ENCODE results near the gene SSNA1. TPM values are rescaled to one million over a fixed set of nuclear protein-coding genes. Genes with fewer than 3 reads are reported as not detected.

The SSNA1 gene
- total RNA-seq, result 10 to 100 TPM; 48.2 to 49.9 TPM

DNA sequence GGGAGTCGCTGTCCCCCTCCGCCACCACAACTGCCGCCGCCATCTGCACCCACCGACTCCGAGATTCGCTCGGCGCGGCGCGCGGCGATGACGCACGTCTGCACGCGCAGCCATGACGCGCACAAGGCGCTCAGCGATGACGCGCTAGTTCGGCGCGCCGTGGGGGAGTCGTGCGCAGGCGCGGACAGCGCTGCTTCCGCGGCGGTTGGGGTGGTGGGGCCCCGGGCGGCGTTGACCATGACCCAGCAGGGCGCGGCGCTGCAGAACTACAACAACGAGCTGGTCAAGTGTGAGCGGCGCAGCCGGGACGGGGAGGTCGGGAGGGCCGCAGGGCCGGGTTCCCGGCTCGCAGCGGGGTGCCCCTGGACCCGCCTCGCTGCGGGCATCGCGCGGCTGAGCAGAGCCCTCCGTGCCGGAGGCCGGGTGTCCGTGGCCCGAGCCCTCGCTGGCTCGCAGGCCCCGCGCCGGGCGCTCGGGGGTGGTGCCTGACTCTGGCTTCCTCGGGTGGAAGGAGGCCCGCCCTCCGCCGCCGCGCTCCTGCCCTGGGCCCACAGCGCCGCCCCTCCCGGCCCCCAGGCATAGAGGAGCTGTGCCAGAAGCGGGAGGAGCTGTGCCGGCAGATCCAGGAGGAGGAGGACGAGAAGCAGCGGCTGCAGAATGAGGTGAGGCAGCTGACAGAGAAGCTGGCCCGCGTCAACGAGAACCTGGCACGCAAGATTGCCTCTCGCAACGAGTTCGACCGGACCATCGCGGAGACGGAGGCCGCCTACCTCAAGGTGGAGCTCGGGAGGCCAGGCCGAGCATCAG lies at the start of gene SSNA1, which contains the start of gene ANAPC2:
SSNA1 (plus strand) TSS at position 187 of the 807 bp plus-strand sequence; CDS start at position 238, 51 bp downstream.
ANAPC2 (minus strand) TSS at position 71 of the 807 bp plus-strand sequence; CDS start at position 43, 28 bp downstream.
- peak within 1 kb of the TSS; percentile 88 for H3K27ac Mint-ChIP-seq
- CTCF ChIA-PET, result interaction anchor here (0.6 to 2.6 kb wide), 13 partner anchors 11 to 295 kb away, joined by 3 to 16 read pairs (median 4); partner anchors contain the start of genes RNF224, TMEM210 and TPRN
- peak; percentile 92 for DNase-seq
- no peaks in the 10 kb centered on the region for H3K27me3 Mint-ChIP-seq (ENCODE audit: low read depth)
- H3K36me3 Mint-ChIP-seq (ENCODE audit: low read depth), result peaks cover 7% of the 10 kb centered on the region
- intact Hi-C loops (cut with micrococcal nuclease), result loop anchor here (1.0 to 5.0 kb wide), 6 partner anchors 12 to 61 kb away; partner anchors contain the start of genes NDOR1, RNF224, TMEM203 and TPRN
- peaks cover 39% of the 10 kb centered on the region for H3K4me1 Mint-ChIP-seq (ENCODE audit: low read depth)
- no peaks in the 10 kb centered on the region for H3K9me3 Mint-ChIP-seq
- H3K4me3 Mint-ChIP-seq, result peak within 1 kb of the TSS; percentile 92

DNA sequence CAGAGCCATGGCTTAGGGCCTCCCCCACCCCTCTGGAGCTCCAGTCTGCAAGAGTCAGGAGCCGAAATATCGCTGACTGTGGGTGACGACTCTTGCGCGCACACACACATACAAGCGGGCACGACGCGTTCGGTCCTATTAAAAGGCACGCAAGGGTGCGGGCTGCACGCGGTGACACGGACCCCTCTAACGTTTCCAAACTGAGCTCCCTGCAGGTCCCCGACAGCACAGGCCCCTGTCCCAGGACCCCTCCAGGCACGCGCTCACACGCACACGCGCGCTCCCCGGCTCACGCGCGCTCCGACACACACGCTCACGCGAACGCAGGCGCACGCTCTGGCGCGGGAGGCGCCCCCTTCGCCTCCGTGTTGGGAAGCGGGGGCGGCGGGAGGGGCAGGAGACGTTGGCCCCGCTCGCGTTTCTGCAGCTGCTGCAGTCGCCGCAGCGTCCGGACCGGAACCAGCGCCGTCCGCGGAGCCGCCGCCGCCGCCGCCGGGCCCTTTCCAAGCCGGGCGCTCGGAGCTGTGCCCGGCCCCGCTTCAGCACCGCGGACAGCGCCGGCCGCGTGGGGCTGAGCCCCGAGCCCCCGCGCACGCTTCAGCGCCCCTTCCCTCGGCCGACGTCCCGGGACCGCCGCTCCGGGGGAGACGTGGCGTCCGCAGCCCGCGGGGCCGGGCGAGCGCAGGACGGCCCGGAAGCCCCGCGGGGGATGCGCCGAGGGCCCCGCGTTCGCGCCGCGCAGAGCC lies 49.6 kb upstream of the SSNA1 start, which contains the start of gene GRIN1:
GRIN1 (plus strand) TSS at position 433 of the 746 bp plus-strand sequence. CDS start 333 bp downstream, outside the sequence.
- Mint-ChIP-seq H3K27ac (no peak within 1 kb of the TSS), H3K36me3 (ENCODE audit: low read depth) (no peaks in the 10 kb centered on the region), H3K4me3 (no peak within 1 kb of the TSS), H3K27me3 (ENCODE audit: low read depth) (peaks cover 55% of the 10 kb centered on the region), H3K9me3 (no peaks in the 10 kb centered on the region), H3K4me1 (ENCODE audit: low read depth) (peaks cover 2% of the 10 kb centered on the region)
- no peak for DNase-seq
- CTCF ChIA-PET, result no interaction called here
- intact Hi-C loops (cut with micrococcal nuclease), result no loop called here

GRCh38 chr9:137139468-137140150 lies 48.9 kb upstream of the SSNA1 start:
- H3K9me3 Mint-ChIP-seq, result no peaks in the 10 kb centered on the region
- CTCF ChIA-PET, result no interaction called here
- no peaks in the 10 kb centered on the region for H3K36me3 Mint-ChIP-seq (ENCODE audit: low read depth)

GRCh38 chr9:137140151-137141012 lies 48.1 kb upstream of the SSNA1 start:
- intact Hi-C loops (cut with micrococcal nuclease), result no loop called here
- no peaks in the 10 kb centered on the region for H3K36me3 Mint-ChIP-seq (ENCODE audit: low read depth)
- no peaks in the 10 kb centered on the region for H3K9me3 Mint-ChIP-seq
- peaks cover 2% of the 10 kb centered on the region for H3K4me1 Mint-ChIP-seq (ENCODE audit: low read depth)
- H3K27me3 Mint-ChIP-seq (ENCODE audit: low read depth), result peaks cover 55% of the 10 kb centered on the region
- no peak overlapping the region for H3K4me3 Mint-ChIP-seq
- no peak for DNase-seq
- CTCF ChIA-PET, result no interaction called here
- no peak overlapping the region for H3K27ac Mint-ChIP-seq

More at GRCh38 chr9:137139468-137140150, 48.9 kb upstream of the SSNA1 start:
- H3K4me1 Mint-ChIP-seq (ENCODE audit: low read depth), result peaks cover 2% of the 10 kb centered on the region
- intact Hi-C loops (cut with micrococcal nuclease), result no loop called here
- H3K27me3 Mint-ChIP-seq (ENCODE audit: low read depth), result peaks cover 55% of the 10 kb centered on the region
- no peak overlapping the region for H3K27ac Mint-ChIP-seq
- H3K4me3 Mint-ChIP-seq, result no peak overlapping the region
- no peak for DNase-seq

DNA sequence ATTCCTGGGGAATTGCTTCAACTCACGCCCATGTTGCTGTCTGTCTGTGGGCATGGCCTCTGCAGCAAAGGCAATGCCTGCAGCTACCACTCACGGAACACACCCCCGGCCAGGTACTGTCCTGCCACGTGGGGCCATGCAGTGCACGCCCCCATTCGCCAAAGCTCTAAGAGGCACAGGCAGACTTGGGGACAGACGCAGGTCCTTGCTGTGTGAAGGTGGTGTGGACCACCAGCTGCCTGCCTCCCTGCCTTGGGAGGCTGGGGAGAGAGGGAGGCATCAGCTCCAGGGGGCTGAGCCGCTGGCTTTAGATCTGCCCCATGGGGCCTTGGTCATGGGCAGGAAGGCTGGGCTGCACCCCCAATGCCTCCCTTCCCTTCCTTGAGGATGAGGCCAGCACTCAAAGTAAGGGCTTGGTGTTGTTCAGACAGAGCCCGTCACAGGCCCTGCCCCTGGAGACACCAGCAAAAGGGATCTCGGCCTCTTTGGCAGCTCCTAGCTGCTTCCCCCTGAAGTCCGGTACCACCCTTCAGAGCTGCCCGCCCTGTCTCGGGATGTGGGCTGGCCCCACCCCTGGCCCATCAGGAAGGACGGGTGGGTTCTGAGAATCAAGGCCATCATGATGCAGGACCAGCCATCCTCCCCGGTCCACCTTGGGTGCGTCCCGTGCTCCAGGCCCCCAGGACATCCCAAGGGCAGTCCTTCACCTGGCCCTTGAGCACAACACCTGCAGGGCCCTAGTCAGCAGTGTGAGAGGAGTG lies 47.2 kb upstream of the SSNA1 start:
- Mint-ChIP-seq H3K36me3 (ENCODE audit: low read depth) (no peaks in the 10 kb centered on the region), H3K9me3 (no peaks in the 10 kb centered on the region), H3K4me3 (no peak overlapping the region), H3K4me1 (ENCODE audit: low read depth) (peaks cover 2% of the 10 kb centered on the region), H3K27ac (no peak overlapping the region), H3K27me3 (ENCODE audit: low read depth) (peaks cover 51% of the 10 kb centered on the region)
- no peak for DNase-seq
- intact Hi-C loops (cut with micrococcal nuclease), result no loop called here
- CTCF ChIA-PET, result no interaction called here

DNA sequence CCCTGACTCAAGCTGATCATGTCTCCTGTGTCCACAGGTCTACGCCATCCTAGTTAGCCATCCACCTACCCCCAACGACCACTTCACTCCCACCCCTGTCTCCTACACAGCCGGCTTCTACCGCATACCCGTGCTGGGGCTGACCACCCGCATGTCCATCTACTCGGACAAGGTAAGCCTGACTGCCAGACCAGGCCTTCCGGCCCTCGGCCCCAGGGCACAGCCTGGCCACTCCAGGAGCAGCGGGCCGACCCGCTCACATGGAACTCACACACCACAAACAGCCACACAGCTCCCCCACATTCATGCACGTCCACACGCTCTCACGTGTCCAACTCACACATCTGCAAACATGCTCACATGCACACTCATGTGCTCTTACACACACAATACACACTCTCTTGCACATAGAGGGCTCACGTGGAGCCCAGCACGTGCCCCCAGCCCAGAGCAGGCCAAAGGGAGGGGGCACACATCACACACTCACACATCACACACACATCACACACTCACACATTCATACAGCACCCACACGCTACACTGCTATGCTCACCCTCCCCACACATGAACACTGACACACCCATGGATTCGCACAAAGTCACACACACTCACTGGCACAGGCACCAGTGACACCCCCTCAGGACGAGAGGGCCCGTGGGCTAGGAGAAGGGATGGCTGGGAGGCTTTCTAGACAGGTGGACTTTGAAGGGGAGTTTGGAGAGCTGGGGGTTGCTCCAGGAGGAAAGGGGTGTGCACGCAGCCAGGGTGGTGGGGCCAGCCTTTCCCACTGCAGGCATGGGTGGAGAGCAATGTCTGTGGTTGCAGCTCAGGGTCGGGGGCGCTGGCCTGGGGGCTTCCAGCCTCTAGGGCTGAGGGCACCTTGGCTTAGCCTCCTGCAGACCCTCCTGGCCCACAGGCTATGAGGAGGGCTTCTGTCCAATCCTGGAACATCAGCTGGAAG lies 46.2 kb upstream of the SSNA1 start:
- intact Hi-C loops (cut with micrococcal nuclease), result no loop called here
- no peaks in the 10 kb centered on the region for H3K36me3 Mint-ChIP-seq (ENCODE audit: low read depth)
- no peak overlapping the region for H3K4me3 Mint-ChIP-seq
- no peak overlapping the region for H3K27ac Mint-ChIP-seq
- CTCF ChIA-PET, result interaction anchor here (1.8 kb wide), 1 partner anchor 94 kb away, joined by 5 read pairs; no protein-coding TSS in a partner anchor
- DNase-seq, result no peak
- H3K4me1 Mint-ChIP-seq (ENCODE audit: low read depth), result peaks cover 2% of the 10 kb centered on the region
- H3K9me3 Mint-ChIP-seq, result no peaks in the 10 kb centered on the region
- peaks cover 52% of the 10 kb centered on the region for H3K27me3 Mint-ChIP-seq (ENCODE audit: low read depth)

GRCh38 chr9:137143459-137143858 lies 45.0 kb upstream of the SSNA1 start:
- intact Hi-C loops (cut with micrococcal nuclease), result no loop called here
- Mint-ChIP-seq H3K9me3 (no peaks in the 10 kb centered on the region), H3K27ac (no peak overlapping the region), H3K36me3 (ENCODE audit: low read depth) (no peaks in the 10 kb centered on the region), H3K4me3 (no peak overlapping the region), H3K4me1 (ENCODE audit: low read depth) (peaks cover 2% of the 10 kb centered on the region), H3K27me3 (ENCODE audit: low read depth) (peaks cover 45% of the 10 kb centered on the region)
- CTCF ChIA-PET, result interaction anchor here (1.8 kb wide), 1 partner anchor 93 kb away, joined by 5 read pairs; no protein-coding TSS in a partner anchor
- DNase-seq, result no peak

GRCh38 chr9:137145731-137146526 lies 42.5 kb upstream of the SSNA1 start:
- CTCF ChIA-PET, result no interaction called here
- Mint-ChIP-seq H3K27ac (no peak overlapping the region), H3K27me3 (ENCODE audit: low read depth) (peaks cover 28% of the 10 kb centered on the region), H3K36me3 (ENCODE audit: low read depth) (no peaks in the 10 kb centered on the region), H3K4me1 (ENCODE audit: low read depth) (peaks cover 2% of the 10 kb centered on the region), H3K4me3 (no peak overlapping the region), H3K9me3 (no peaks in the 10 kb centered on the region)
- intact Hi-C loops (cut with micrococcal nuclease), result no loop called here
- DNase-seq, result no peak

- Mint-ChIP-seq H3K4me3 (no peak overlapping the region), H3K27ac (no peak overlapping the region), H3K36me3 (ENCODE audit: low read depth) (no peaks in the 10 kb centered on the region), H3K4me1 (ENCODE audit: low read depth) (peaks cover 7% of the 10 kb centered on the region), H3K9me3 (no peaks in the 10 kb centered on the region), H3K27me3 (ENCODE audit: low read depth) (peaks cover 28% of the 10 kb centered on the region)
- DNase-seq, result no peak
- CTCF ChIA-PET, result no interaction called here
- intact Hi-C loops (cut with micrococcal nuclease), result no loop called here
These were observed 42.0 kb upstream of the SSNA1 start for GRCh38 chr9:137146527-137146918.

All from activated naive CD4-positive, alpha-beta T cell treated with anti-CD3 and anti-CD28 coated beads for 36 hours (primary cell).